GM10847 (cell line): Measurements from ENCODE around the gene FARP1.

ENCODE experiments used
- POLR2A ChIP-seq: IDR thresholded peaks from 2 replicates; pipeline ENCODE4 v1.6.1; 2011; ENCODE audit not compliant: insufficient read length; ENCODE audit errors: extremely low read depth

Gene FARP1

DNA sequence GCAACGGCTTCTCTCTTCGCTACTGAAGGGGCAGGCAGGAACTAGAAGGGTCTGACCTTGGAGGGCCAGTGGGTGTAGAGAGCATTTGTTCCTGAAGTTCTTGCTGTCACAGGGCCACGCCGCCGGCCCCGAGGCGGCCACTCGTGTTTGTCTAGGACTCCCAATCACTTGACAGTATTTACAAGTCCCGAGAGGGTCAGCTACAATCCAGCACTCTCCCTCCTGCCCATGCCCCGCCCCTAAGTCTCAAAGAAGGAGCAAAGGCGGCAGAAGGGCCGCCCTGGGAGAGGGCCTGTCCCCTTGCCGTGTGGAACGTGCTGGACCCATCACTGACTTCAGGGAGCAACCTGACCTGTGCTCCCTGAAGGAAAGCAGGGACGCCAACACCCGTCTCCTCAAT is 315.5 kb downstream of the FARP1 start:
- no peak for TF ChIP-seq POLR2A

GRCh38 chr13:98459171-98459681 is 316.3 kb downstream of the FARP1 start:
- TF ChIP-seq POLR2A, result no peak

DNA sequence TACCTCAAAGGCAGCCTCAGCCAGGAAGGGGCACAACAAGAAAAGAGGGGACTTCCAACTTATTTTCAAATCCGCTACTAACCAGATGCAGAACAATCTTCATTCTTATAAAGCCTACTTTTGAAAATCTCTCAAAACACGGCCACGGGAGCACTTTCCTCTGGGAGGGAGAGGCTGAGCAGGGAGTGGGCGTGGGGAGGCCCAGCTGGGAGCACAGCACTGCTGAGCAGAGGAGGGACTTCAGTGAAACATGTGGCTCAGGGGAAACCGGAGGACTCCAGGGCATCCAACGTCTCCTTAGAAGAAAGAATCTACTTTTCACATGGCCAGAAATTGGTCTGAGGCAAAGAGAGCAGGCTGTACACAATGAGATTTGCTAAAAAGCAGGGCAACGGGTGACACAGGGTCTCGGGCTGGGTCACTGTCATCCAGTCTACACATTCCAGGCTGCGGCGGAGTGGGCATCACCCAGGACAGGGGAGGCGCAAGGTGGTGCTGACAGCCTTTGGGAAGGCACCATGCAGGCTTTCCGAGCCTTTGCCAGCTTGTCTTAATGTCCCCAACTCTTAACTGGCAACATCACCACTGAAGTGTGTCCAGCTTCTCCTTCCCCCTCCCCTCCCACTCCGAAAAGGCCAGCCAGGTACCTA is 317.0 kb downstream of the FARP1 start:
- TF ChIP-seq POLR2A, result no peak

GRCh38 chr13:98460516-98460915 is 317.6 kb downstream of the FARP1 start:
- TF ChIP-seq POLR2A, result no peak

GRCh38 chr13:98461486-98462240 is 318.8 kb downstream of the FARP1 start:
- TF ChIP-seq POLR2A, result no peak

GRCh38 chr13:98462241-98462882 is 319.5 kb downstream of the FARP1 start:
- TF ChIP-seq POLR2A, result no peak

DNA sequence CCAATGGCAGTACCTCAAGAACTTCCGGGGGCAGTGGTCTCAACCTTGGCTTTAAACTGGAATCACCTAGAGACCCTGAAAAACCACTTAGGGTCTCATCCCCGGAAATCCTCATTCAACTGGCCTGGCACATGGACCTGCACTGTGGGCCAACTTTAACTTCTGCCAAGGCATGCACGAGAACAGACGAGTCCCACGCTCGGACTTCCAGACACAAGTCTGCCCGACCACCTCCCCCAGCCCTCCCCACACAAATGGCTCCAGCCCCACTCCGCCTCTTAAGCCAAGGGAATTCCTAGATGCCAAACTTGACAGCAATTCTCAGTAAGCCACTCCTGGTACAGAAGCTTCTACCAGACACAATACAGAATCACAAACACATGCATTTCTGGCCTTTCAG is 320.1 kb downstream of the FARP1 start:
- TF ChIP-seq POLR2A, result no peak

- no peak for TF ChIP-seq POLR2A
Observed at GRCh38 chr13:98466634-98467236, 323.8 kb downstream of the FARP1 start.

GRCh38 chr13:98467263-98467985 is 324.5 kb downstream of the FARP1 start:
- no peak for TF ChIP-seq POLR2A

DNA sequence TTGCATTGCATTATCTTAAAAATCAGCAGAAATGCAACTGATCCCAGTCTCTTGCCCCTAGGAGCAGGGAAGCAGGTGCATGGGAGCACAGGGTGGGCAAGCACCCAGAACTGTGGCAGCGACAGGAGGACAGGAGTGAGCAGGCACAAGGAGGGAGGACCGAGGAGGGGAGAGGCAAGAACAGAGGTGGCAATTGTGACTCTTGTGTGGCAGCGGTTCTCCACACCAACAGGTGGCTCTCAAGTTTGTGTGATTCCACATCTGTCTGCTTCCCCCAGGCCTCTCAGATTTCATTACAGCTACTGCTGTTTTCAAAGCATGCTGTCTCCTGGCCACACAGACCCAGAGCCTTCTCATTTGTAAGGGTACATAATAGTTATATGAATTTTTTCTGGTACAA is 325.5 kb downstream of the FARP1 start:
- no peak for TF ChIP-seq POLR2A

GRCh38 chr13:98468929-98469328 is 326.0 kb downstream of the FARP1 start:
- TF ChIP-seq POLR2A, result no peak

DNA sequence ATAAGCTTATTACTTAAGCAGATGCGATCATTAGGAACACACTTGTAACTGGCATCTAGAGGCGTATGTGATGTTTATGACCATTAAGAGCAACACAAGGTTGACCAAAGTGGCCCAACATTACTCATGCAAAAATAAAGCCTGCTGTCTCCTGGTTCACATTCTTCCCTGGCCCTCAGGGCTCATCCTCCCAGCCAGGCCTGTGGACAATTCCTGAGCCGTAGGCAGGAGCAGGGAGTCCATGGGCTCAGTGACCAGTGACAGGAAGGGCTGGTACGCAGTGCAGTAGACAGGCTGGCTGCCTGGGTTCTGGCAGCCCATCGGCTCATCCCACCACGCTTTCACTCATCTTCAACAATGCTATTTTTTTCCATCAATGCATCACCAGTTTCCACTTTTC is 328.0 kb downstream of the FARP1 start:
- TF ChIP-seq POLR2A, result no peak

DNA sequence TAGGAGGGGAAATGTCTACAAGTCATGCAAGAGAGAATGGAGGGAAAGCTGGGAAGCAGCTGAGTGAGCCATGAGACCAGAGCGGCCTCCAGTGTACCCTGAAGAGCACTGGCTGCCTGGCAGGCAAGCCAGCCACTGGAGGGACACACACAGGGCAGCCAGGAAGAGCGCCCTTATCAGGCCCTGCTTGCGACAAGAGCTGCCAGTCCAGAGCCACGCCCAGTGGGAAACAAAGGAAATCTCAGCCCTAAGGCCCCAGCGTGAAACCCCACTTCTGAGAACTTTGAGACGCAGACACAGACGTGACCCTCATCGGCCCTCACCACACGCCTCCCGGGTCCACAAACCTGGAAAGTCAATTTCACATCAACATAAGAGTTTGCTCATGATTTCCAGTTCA is 329.0 kb downstream of the FARP1 start:
- TF ChIP-seq POLR2A, result no peak

GRCh38 chr13:98473135-98473787 is 330.4 kb downstream of the FARP1 start:
- no peak for TF ChIP-seq POLR2A

DNA sequence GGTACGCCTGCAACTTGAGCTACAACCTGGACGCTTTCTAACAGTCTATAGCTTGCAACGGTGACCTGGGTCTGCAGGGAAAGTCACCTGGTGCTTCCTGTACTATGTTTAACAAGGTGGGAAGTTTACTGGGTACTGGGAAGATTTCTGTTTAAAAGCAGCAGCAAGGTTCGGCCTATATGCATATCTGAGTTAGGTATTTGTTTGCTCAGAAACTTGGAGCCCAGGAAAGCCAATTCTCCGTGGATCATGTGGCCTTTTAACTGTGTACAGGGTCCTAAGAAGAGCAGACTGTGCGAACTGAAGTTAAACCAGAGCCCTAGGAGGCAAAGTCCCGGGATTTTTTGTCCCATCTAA is 330.9 kb downstream of the FARP1 start:
- no peak for TF ChIP-seq POLR2A
